CD4-positive, CD25-positive, alpha-beta regulatory T cell (primary cell): ENCODE measurements around the gene SLC7A14. TPM values are rescaled to one million over a fixed set of nuclear protein-coding genes. Genes with fewer than 3 reads are reported as not detected.
A peak's percentile ranks its signal among the peaks of the same experiment; 100 is the strongest.

Experiments used
- ATAC-seq, 2 donors: fragments of 150-1000 bp; cut with Tn5 transposase; one replicate each; pipeline ENCODE4 v1.10.0; 2021; ENCODE audit warnings: low read depth in 2 of 2, moderate number of reproducible peaks in 2 of 2, moderate library complexity in 1 of 2
- DNase-seq, 3 donors: peaks; one replicate each; pipeline versions ENCODE4 v3.0.0 to v3.0.0-alpha.2; 2012 to 2022; ENCODE audit warnings: mixed read lengths in 1 of 3
- H3K27ac ChIP-seq: one replicate; pipeline ENCODE4 v1.7.0; 2013; ENCODE audit warnings: mild to moderate bottlenecking, low read length; ENCODE audit not compliant: insufficient read depth, poor library complexity, severe bottlenecking
- H3K27me3 ChIP-seq: one replicate; pipeline ENCODE4 v1.7.0; 2013; ENCODE audit warnings: low read length; ENCODE audit not compliant: control insufficient read depth, insufficient read depth
- H3K36me3 ChIP-seq: one replicate; pipeline ENCODE4 v1.7.0; 2013; ENCODE audit warnings: mild to moderate bottlenecking, low read length, moderate library complexity; ENCODE audit not compliant: control insufficient read depth, insufficient read depth
- H3K4me1 ChIP-seq: 2 replicates; pipeline ENCODE4 v1.7.0; 2013; ENCODE audit warnings: mild to moderate bottlenecking, low read length; ENCODE audit not compliant: insufficient read depth, control insufficient read depth, poor library complexity, severe bottlenecking
- H3K4me3 ChIP-seq: one replicate; pipeline ENCODE4 v1.7.0; 2013; ENCODE audit warnings: low read depth, mild to moderate bottlenecking, low read length, moderate library complexity
- H3K9me3 ChIP-seq, 2 experiments: 1 replicate in 1 of 2; 2 replicates in 1 of 2; pipeline ENCODE4 v1.7.0; 2013; ENCODE audit warnings: low read length in 2 of 2, mild to moderate bottlenecking in 1 of 2, moderate library complexity in 1 of 2; ENCODE audit not compliant: control insufficient read depth in 2 of 2
- H3K27ac Mint-ChIP-seq, 3 donors: one replicate each; pipeline ENCODE4 v1.8.0; 2020 to 2022; ENCODE audit warnings: mild to moderate bottlenecking in 3 of 3, mixed read lengths in 3 of 3, moderate library complexity in 2 of 3
- H3K27me3 Mint-ChIP-seq: one replicate; pipeline ENCODE4 v1.8.0; 2022; ENCODE audit warnings: mild to moderate bottlenecking, mixed read lengths
- H3K36me3 Mint-ChIP-seq: one replicate; pipeline ENCODE4 v1.8.0; 2020; ENCODE audit warnings: mixed read lengths
- H3K4me1 Mint-ChIP-seq, 4 donors: one replicate each; pipeline ENCODE4 v1.8.0; 2020 to 2022; ENCODE audit warnings: mixed read lengths in 4 of 4, mild to moderate bottlenecking in 1 of 4
- H3K4me3 Mint-ChIP-seq, 4 donors: one replicate each; pipeline ENCODE4 v1.8.0; 2020 to 2022; ENCODE audit warnings: mild to moderate bottlenecking in 4 of 4, mixed read lengths in 4 of 4, moderate library complexity in 3 of 4
- H3K9me3 Mint-ChIP-seq, 7 donors: one replicate each; pipeline ENCODE4 v1.8.0; 2020 to 2022; ENCODE audit warnings: mixed read lengths in 7 of 7, mild to moderate bottlenecking in 3 of 7, moderate library complexity in 2 of 7
- polyA plus RNA-seq, 4 donors: library from polyadenylated mRNA; unstranded; fragments of 300-500 nt; fragmentation: Illumina TruSeq; gene quantifications; one replicate each; pipeline ENCODE4 v1.2.3, GENCODE V29; 2021
- total RNA-seq: library from RNA; stranded (reverse); gene quantifications from one replicate; pipeline ENCODE4 v1.2.3, GENCODE V29; 2022

SLC7A14 gene
- total and polyA plus RNA-seq, 5 donors from 2014 or later = not detected

- H3K4me1 ChIP-seq = no peaks in the 10 kb centered on the region
- no peak overlapping the region for H3K27ac ChIP-seq
- ATAC-seq = no peak
- DNase-seq = no peak
- Mint-ChIP-seq H3K27ac (no peak overlapping the region), H3K36me3 (no peaks in the 10 kb centered on the region), H3K4me3 (no peak overlapping the region), H3K9me3 (no peaks in the 10 kb centered on the region), H3K27me3 (peaks cover 8% of the 10 kb centered on the region), H3K4me1 (no peaks in the 10 kb centered on the region)
- H3K4me3 ChIP-seq = no peak overlapping the region
- no peaks in the 10 kb centered on the region for H3K9me3 ChIP-seq
- H3K27me3 ChIP-seq = no peaks in the 10 kb centered on the region
- no peaks in the 10 kb centered on the region for H3K36me3 ChIP-seq
Measured at GRCh38 chr3:170502297-170502696, 83.6 kb downstream of the SLC7A14 start.

GRCh38 chr3:170500995-170501394 is 84.9 kb downstream of the SLC7A14 start:
- H3K4me1 ChIP-seq = no peaks in the 10 kb centered on the region
- H3K9me3 ChIP-seq = no peaks in the 10 kb centered on the region
- H3K4me1 Mint-ChIP-seq = no peaks in the 10 kb centered on the region
- no peak overlapping the region for H3K27ac ChIP-seq
- H3K4me3 ChIP-seq = no peak overlapping the region
- H3K36me3 Mint-ChIP-seq = no peaks in the 10 kb centered on the region
- no peak for ATAC-seq
- no peak for DNase-seq
- H3K36me3 ChIP-seq = no peaks in the 10 kb centered on the region
- H3K27me3 Mint-ChIP-seq = peaks cover 8% of the 10 kb centered on the region
- H3K9me3 Mint-ChIP-seq = no peaks in the 10 kb centered on the region
- no peak overlapping the region for H3K27ac Mint-ChIP-seq
- H3K27me3 ChIP-seq = no peaks in the 10 kb centered on the region
- H3K4me3 Mint-ChIP-seq = no peak overlapping the region

- Mint-ChIP-seq H3K4me3 (no peak overlapping the region), H3K4me1 (no peaks in the 10 kb centered on the region), H3K27me3 (peaks cover 8% of the 10 kb centered on the region), H3K27ac (no peak overlapping the region), H3K9me3 (no peaks in the 10 kb centered on the region), H3K36me3 (no peaks in the 10 kb centered on the region)
- H3K4me1 ChIP-seq = no peaks in the 10 kb centered on the region
- ATAC-seq = no peak
- no peak overlapping the region for H3K4me3 ChIP-seq
- no peaks in the 10 kb centered on the region for H3K36me3 ChIP-seq
- no peaks in the 10 kb centered on the region for H3K27me3 ChIP-seq
- H3K27ac ChIP-seq = no peak overlapping the region
- no peak for DNase-seq
- no peaks in the 10 kb centered on the region for H3K9me3 ChIP-seq
Measured at GRCh38 chr3:170500462-170500861, 85.4 kb downstream of the SLC7A14 start.

GRCh38 chr3:170499562-170500156 is 86.2 kb downstream of the SLC7A14 start:
- Histone ChIP-seq H3K27ac (no peak overlapping the region), H3K4me1 (no peaks in the 10 kb centered on the region), H3K27me3 (no peaks in the 10 kb centered on the region), H3K9me3 (no peaks in the 10 kb centered on the region), H3K4me3 (no peak overlapping the region), H3K36me3 (no peaks in the 10 kb centered on the region)
- no peak for ATAC-seq
- no peak overlapping the region for H3K4me3 Mint-ChIP-seq
- peaks cover 8% of the 10 kb centered on the region for H3K27me3 Mint-ChIP-seq
- no peak overlapping the region for H3K27ac Mint-ChIP-seq
- H3K36me3 Mint-ChIP-seq = no peaks in the 10 kb centered on the region
- DNase-seq = peak in 1 of 3 donors; percentile 10
- no peaks in the 10 kb centered on the region for H3K9me3 Mint-ChIP-seq
- H3K4me1 Mint-ChIP-seq = no peaks in the 10 kb centered on the region

GRCh38 chr3:170497207-170498095 is 88.4 kb downstream of the SLC7A14 start:
- Histone ChIP-seq H3K9me3 (no peaks in the 10 kb centered on the region), H3K27ac (no peak overlapping the region), H3K4me3 (no peak overlapping the region), H3K36me3 (no peaks in the 10 kb centered on the region), H3K27me3 (no peaks in the 10 kb centered on the region), H3K4me1 (no peaks in the 10 kb centered on the region)
- ATAC-seq (no peak), DNase-seq (no peak)
- Mint-ChIP-seq H3K9me3 (no peaks in the 10 kb centered on the region), H3K4me1 (no peaks in the 10 kb centered on the region), H3K36me3 (no peaks in the 10 kb centered on the region), H3K27ac (no peak overlapping the region), H3K4me3 (no peak overlapping the region), H3K27me3 (peaks cover 4% of the 10 kb centered on the region)

- Histone ChIP-seq H3K36me3 (no peaks in the 10 kb centered on the region), H3K4me1 (no peaks in the 10 kb centered on the region), H3K9me3 (no peaks in the 10 kb centered on the region), H3K27me3 (no peaks in the 10 kb centered on the region), H3K4me3 (no peak overlapping the region), H3K27ac (no peak overlapping the region)
- DNase-seq = no peak
- no peak overlapping the region for H3K4me3 Mint-ChIP-seq
- H3K9me3 Mint-ChIP-seq = no peaks in the 10 kb centered on the region
- H3K27me3 Mint-ChIP-seq = peaks cover 4% of the 10 kb centered on the region
- no peaks in the 10 kb centered on the region for H3K36me3 Mint-ChIP-seq
- no peak for ATAC-seq
- no peak overlapping the region for H3K27ac Mint-ChIP-seq
- no peaks in the 10 kb centered on the region for H3K4me1 Mint-ChIP-seq
Measured at GRCh38 chr3:170496868-170497140, 89.1 kb downstream of the SLC7A14 start.

- H3K4me1 Mint-ChIP-seq = no peaks in the 10 kb centered on the region
- H3K4me3 Mint-ChIP-seq = no peak overlapping the region
- H3K27me3 Mint-ChIP-seq = peaks cover 4% of the 10 kb centered on the region
- H3K9me3 ChIP-seq = no peaks in the 10 kb centered on the region
- no peaks in the 10 kb centered on the region for H3K4me1 ChIP-seq
- DNase-seq = no peak
- H3K9me3 Mint-ChIP-seq = no peaks in the 10 kb centered on the region
- H3K4me3 ChIP-seq = no peak overlapping the region
- H3K27ac Mint-ChIP-seq = no peak overlapping the region
- H3K27ac ChIP-seq = no peak overlapping the region
- no peaks in the 10 kb centered on the region for H3K36me3 Mint-ChIP-seq
- no peaks in the 10 kb centered on the region for H3K27me3 ChIP-seq
- no peak for ATAC-seq
- no peaks in the 10 kb centered on the region for H3K36me3 ChIP-seq
Measured at GRCh38 chr3:170496026-170496867, 89.6 kb downstream of the SLC7A14 start.
